ENCODE data around the gene TEX22.

The TEX22 gene

GRCh38 chr14:105422695-105423487 is 24.6 kb downstream of the TEX22 start:
- no peak for DNase-seq

GRCh38 chr14:105423488-105424195 is 25.3 kb downstream of the TEX22 start:
- no peak for DNase-seq

GRCh38 chr14:105424861-105425260 is 26.5 kb downstream of the TEX22 start:
- DNase-seq, result no peak

- no peak for DNase-seq
Observed at GRCh38 chr14:105425823-105426247, 27.5 kb downstream of the TEX22 start.

GRCh38 chr14:105426416-105427130 is 28.2 kb downstream of the TEX22 start:
- DNase-seq, result no peak

GRCh38 chr14:105427412-105427811 is 29.1 kb downstream of the TEX22 start:
- DNase-seq, result no peak

GRCh38 chr14:105427936-105428485 is 29.7 kb downstream of the TEX22 start:
- DNase-seq, result no peak

- DNase-seq, result no peak
Observed at GRCh38 chr14:105430042-105430441, 31.7 kb downstream of the TEX22 start.

GRCh38 chr14:105430565-105430964 is 32.2 kb downstream of the TEX22 start:
- DNase-seq, result no peak

- no peak for DNase-seq
Observed at GRCh38 chr14:105431256-105431655, 32.9 kb downstream of the TEX22 start.

- no peak for DNase-seq
Observed at GRCh38 chr14:105432657-105433056, 34.3 kb downstream of the TEX22 start.

GRCh38 chr14:105433161-105433605 is 34.8 kb downstream of the TEX22 start:
- DNase-seq, result no peak

GRCh38 chr14:105436402-105436801 is 38.1 kb downstream of the TEX22 start:
- DNase-seq, result no peak

- no peak for DNase-seq
Observed at GRCh38 chr14:105436891-105437722, 38.8 kb downstream of the TEX22 start.

GRCh38 chr14:105437723-105438500 is 39.6 kb downstream of the TEX22 start:
- DNase-seq, result no peak

- DNase-seq, result no peak
Observed at GRCh38 chr14:105439179-105439578, 40.8 kb downstream of the TEX22 start.

GRCh38 chr14:105439710-105440553 is 41.6 kb downstream of the TEX22 start:
- no peak for DNase-seq

GRCh38 chr14:105440554-105440900 is 42.2 kb downstream of the TEX22 start:
- DNase-seq, result no peak

GRCh38 chr14:105440992-105441391 is 42.7 kb downstream of the TEX22 start:
- no peak for DNase-seq

GRCh38 chr14:105442125-105442524 is 43.8 kb downstream of the TEX22 start:
- DNase-seq, result no peak

GRCh38 chr14:105442834-105443233 is 44.5 kb downstream of the TEX22 start:
- DNase-seq, result no peak
